Kidney epithelial cell (primary cell): ENCODE data around the gene BPGM. TPM values are rescaled to one million over a fixed set of nuclear protein-coding genes. Genes with fewer than 3 reads are reported as not detected.

Experiments used
- DNase-seq: peaks from one replicate; pipeline ENCODE4 v3.0.0-alpha.2; 2010; ENCODE audit warnings: low read depth
- H3K27me3 ChIP-seq: 2 replicates; pipeline ENCODE4 v1.6.0; 2011; ENCODE audit warnings: low read length; ENCODE audit not compliant: control insufficient read depth, insufficient read depth
- H3K36me3 ChIP-seq: 2 replicates; pipeline ENCODE4 v1.5.1; 2011; ENCODE audit warnings: low read length; ENCODE audit not compliant: control insufficient read depth, insufficient read depth
- H3K4me3 ChIP-seq: 2 replicates; pipeline ENCODE4 v1.5.1; 2011; ENCODE audit warnings: low read depth, mild to moderate bottlenecking, control low read depth, low read length
- CTCF ChIP-seq: IDR thresholded peaks from 2 replicates; pipeline ENCODE4 v1.5.1; 2011; ENCODE audit warnings: mild to moderate bottlenecking, moderate library complexity, low read length, control low read depth, inconsistent platforms; ENCODE audit not compliant: insufficient read depth, poor library complexity, severe bottlenecking
- total RNA-seq: library from RNA; depleted of rRNA; stranded (reverse); fragments of >200 nt; gene quantifications from 2 replicates; pipeline ENCODE4 v1.2.3, GENCODE V29; 2015

The BPGM gene
- total RNA-seq, 1 donor from 2014 or later: 30.7 TPM

- Histone ChIP-seq H3K36me3 (no peaks in the 10 kb centered on the region), H3K27me3 (no peaks in the 10 kb centered on the region), H3K4me3 (no peak overlapping the region)
- DNase-seq: no peak
- TF ChIP-seq CTCF: no peak
Observed at GRCh38 chr7:134648456-134648855, 1.8 kb downstream of the BPGM start.

GRCh38 chr7:134649226-134649775, 2.6 kb downstream of the BPGM start:
- Histone ChIP-seq H3K27me3 (no peaks in the 10 kb centered on the region), H3K4me3 (no peak overlapping the region), H3K36me3 (no peaks in the 10 kb centered on the region)
- DNase-seq: no peak
- no peak for TF ChIP-seq CTCF

GRCh38 chr7:134651991-134652390, 5.3 kb downstream of the BPGM start:
- DNase-seq: no peak
- no peaks in the 10 kb centered on the region for H3K27me3 ChIP-seq
- no peaks in the 10 kb centered on the region for H3K36me3 ChIP-seq
- TF ChIP-seq CTCF: no peak
- no peak overlapping the region for H3K4me3 ChIP-seq

GRCh38 chr7:134654104-134654775, 7.6 kb downstream of the BPGM start:
- DNase-seq: no peak
- TF ChIP-seq CTCF: no peak

GRCh38 chr7:134657526-134657925, 10.9 kb downstream of the BPGM start:
- no peak for TF ChIP-seq CTCF
- Histone ChIP-seq H3K36me3 (no peaks in the 10 kb centered on the region), H3K27me3 (no peaks in the 10 kb centered on the region), H3K4me3 (no peak overlapping the region)
- no peak for DNase-seq

More at GRCh38 chr7:134654104-134654775, 7.6 kb downstream of the BPGM start:
- no peaks in the 10 kb centered on the region for H3K27me3 ChIP-seq
- H3K36me3 ChIP-seq: no peaks in the 10 kb centered on the region
- H3K4me3 ChIP-seq: no peak overlapping the region

GRCh38 chr7:134660242-134660785, 13.7 kb downstream of the BPGM start:
- DNase-seq: no peak
- Histone ChIP-seq H3K4me3 (no peak overlapping the region), H3K27me3 (no peaks in the 10 kb centered on the region), H3K36me3 (no peaks in the 10 kb centered on the region)
- no peak for TF ChIP-seq CTCF
